ENCODE data around the gene UGT2B17. TPM values are rescaled to one million over a fixed set of nuclear protein-coding genes. Genes with fewer than 3 reads are reported as not detected.

UGT2B17 gene
- total and polyA plus RNA-seq, 8 donors, result 0.11 to 1.1 (median 0.42) TPM

- intact Hi-C loops (cut with DNase I), result no loop called here
- Histone ChIP-seq H3K27ac (no peak overlapping the region), H3K4me1 (no peaks in the 10 kb centered on the region), H3K36me3 (no peaks in the 10 kb centered on the region), H3K27me3 (no peaks in the 10 kb centered on the region), H3K9me3 (no peaks in the 10 kb centered on the region), H3K4me3 (no peak overlapping the region)
- 75 to 86% methylated on average over 4 to 5 of the region's 5 CpGs for WGBS, 2 donors
- no peak for FAIRE-seq
- ATAC-seq, result no peak
- TF ChIP-seq CTCF (IDR thresholded peaks at IDR 0.05), result no peak
- peak in 2 of 6 donors; percentile 12 to 38 for DNase-seq
Observed at GRCh38 chr4:68489338-68489737, 86.8 kb downstream of the UGT2B17 start.

Other genes with a start within 250 kb of the UGT2B17 start
- gene YTHDC1, start 226.2 kb downstream of the UGT2B17 start, total RNA-seq, result 10 to 100 TPM; 31.5 to 58.8 (median 37.9) TPM
- 10 to 100 TPM; 31.1 to 43.5 TPM for gene YTHDC1, start 226.2 kb downstream of the UGT2B17 start, polyA plus RNA-seq
- under 1 TPM in 4 of 6 donors, not detected in 2; 0.20 to 0.67 (median 0.61) TPM for gene TMPRSS11E, start 128.9 kb downstream of the UGT2B17 start, total RNA-seq
- 1 to 10 TPM in 1 of 2 donors, under 1 TPM in 1; 0.65 to 1.0 TPM for gene TMPRSS11E, start 128.9 kb downstream of the UGT2B17 start, polyA plus RNA-seq
- gene UGT2B15, start 94.3 kb upstream of the UGT2B17 start, total RNA-seq, result 10 to 100 TPM in 4 of 6 donors, 1 to 10 TPM in 2; 6.0 to 55.5 (median 18.6) TPM
- gene UGT2B15, start 94.3 kb upstream of the UGT2B17 start, polyA plus RNA-seq, result 10 to 100 TPM in 1 of 2 donors, 1 to 10 TPM in 1; 4.1 to 40.6 TPM
- under 1 TPM in 1 of 6 donors, not detected in 5; 0.25 TPM for gene UGT2B10, start 239.7 kb upstream of the UGT2B17 start, total RNA-seq
- not detected for gene UGT2B10, start 239.7 kb upstream of the UGT2B17 start, polyA plus RNA-seq